ENCODE data around the gene FOXL3. TPM values are rescaled to one million over a fixed set of nuclear protein-coding genes. Genes with fewer than 3 reads are reported as not detected.
"Not testable (repeated sequence)": the region's sequence is repeated elsewhere in the genome, so short reads cannot be mapped to it uniquely, and the experiment has no call there.

The FOXL3 gene
- total RNA-seq, 1 experiment from 2014 or later, result not detected

DNA sequence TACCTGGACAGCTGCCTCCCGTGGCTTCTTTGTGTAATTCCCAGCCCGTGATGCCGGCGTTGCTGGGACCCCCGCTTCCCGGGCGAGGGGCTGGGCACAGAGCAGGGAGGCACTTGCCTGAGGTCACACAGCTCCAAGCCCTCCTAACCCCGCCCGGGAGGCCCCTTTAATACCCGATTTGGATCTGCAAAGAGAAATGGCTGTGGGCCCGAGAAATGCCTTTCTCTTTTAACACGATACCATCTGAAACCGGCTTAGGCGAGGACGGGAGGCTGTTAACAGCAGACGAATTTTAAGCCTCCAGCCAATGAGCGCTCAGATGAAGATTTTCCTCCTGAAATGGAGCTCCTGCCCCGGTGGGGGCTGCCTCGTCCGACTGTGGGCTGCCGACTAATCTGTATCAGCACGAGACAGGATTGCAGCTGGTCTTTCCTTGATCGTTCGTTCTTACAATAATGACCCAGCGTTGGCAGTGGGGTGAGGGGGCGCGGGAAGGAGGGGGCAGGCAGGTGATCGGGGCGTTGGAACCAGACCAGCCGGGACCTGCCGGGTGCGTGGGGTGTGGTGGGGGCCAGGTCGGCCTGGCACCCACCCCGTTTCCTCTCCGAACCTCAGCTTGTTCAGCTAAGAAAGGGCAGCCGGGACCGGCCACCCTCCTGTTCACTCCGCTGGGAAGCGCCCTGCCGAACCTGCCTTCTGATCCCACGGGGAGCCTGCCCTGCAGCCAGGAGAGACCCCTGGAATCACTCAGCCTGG, 36.2 kb upstream of the FOXL3 start:
- in situ Hi-C loops (cut with HindIII; ENCODE audit: low sequenced_read_pairs), result no loop called here
- no peak for DNase-seq (ENCODE audit: low spot score)

DNA sequence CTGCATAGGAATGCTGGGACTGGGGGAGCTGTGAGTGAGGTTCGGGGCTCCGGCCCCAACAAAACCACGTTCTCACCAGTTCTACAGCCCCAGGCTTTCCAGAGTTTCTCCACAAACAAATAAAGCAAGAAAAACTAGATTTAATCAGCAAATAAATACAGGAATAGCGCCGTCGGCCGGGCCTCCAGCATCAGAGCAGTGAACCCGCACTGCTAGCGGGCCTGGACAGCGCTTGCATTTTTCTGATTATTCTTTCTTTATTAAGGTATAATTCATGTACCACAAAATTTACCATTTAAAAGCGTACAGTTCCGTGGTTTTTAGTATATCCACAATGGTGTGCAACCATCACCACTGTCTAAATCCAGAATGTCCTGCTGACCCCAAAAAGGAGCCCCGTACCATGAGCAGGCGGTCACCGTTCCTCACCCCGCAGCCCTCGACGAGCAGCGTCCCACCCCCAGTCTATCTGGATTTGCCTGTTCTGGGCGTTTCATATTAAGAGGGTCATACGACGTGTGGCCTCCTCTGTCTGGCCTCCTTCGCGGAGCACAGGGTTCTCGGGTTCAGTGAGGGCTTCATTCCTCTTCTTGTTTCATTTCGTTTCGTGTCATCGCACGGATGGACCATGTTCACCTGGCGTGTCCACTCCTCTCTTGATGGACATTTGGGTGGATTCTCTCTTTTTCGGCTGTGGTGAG, 35.5 kb upstream of the FOXL3 start:
- in situ Hi-C loops (cut with HindIII; ENCODE audit: low sequenced_read_pairs), result no loop called here
- DNase-seq (ENCODE audit: low spot score), result no peak

GRCh38 chr7:255038-255435, 34.9 kb upstream of the FOXL3 start:
- in situ Hi-C loops (cut with HindIII; ENCODE audit: low sequenced_read_pairs), result no loop called here
- no peak for DNase-seq (ENCODE audit: low spot score)

- DNase-seq (ENCODE audit: low spot score), result no peak
- in situ Hi-C loops (cut with HindIII; ENCODE audit: low sequenced_read_pairs), result no loop called here
Observed at GRCh38 chr7:255721-256361, 34.1 kb upstream of the FOXL3 start.

DNA sequence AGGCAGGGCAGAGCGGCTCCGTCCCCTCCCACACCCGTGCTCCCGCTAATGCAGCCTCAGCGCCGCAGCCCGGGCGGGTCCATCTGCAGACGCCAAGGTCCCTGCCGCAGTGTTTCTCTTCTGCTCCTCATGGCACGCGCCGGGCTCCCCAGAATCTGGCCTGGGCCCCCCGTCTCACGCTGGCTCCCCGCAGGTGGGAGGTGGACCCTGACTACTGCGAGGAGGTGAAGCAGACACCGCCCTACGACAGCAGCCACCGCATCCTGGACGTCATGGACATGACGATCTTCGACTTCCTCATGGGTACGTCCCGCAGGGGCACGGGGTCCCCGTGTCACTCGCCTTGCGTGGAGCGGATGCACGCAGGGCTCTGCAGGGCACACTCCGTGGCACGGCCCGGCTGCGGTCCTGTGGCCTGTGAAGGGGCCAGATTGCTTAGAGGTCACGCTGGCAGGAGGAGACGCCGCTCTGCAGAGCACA, 33.5 kb upstream of the FOXL3 start:
- DNase-seq (ENCODE audit: low spot score), result no peak
- in situ Hi-C loops (cut with HindIII; ENCODE audit: low sequenced_read_pairs), result no loop called here

GRCh38 chr7:256981-257646, 32.9 kb upstream of the FOXL3 start:
- DNase-seq (ENCODE audit: low spot score), result no peak
- in situ Hi-C loops (cut with HindIII; ENCODE audit: low sequenced_read_pairs), result no loop called here

DNA sequence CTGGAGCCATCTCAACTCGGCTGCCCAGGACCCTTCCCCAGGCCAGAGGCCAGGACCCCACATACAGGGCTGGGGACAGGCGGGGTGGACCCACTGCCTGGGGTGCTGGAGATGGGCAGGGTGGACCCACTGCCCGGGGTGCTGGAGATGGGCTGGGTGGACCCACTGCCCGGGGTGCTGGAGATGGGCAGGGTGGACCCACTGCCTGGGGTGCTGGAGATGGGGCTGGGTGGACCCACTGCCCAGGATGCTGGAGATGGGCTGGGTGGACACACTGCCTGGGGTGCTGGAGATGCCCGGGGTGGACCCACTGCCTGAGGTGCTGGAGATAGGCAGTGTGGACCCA, 32.4 kb upstream of the FOXL3 start:
- no peak for DNase-seq (ENCODE audit: low spot score)

DNA sequence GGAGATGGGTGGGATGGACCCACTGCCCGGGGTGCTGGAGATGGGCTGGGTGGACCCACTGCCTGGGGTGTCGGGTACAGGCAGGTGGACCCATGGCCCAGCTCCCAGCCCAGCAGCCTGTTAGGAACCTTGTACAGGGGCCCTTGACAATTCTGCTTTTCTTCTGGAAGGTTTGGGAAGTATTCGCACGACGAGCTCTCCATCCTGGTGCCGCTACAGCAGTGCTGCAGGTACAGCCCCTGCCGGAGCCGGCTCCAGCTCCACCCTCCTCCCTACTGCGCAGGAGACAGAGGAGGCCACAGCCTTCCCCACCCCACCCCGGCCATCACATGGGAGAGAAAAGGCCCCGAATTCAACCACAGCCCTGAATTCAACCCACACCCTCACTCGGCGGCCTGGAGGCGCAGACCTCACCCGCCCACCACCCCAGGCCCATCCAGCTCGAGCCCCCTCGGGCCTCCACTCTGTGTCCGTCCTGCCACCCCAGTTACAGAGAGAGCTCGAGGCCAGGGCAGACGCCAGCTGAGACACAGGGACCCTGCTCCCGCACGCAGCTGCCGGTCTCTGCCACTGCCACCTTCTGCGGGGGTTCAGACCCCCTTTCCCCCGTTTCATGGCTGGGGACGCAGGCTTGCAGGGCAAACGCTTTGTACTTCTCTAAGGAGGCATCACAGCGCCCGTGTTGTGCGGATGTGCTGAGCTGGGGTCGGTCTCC, 31.3 kb upstream of the FOXL3 start:
- in situ Hi-C loops (cut with HindIII; ENCODE audit: low sequenced_read_pairs), result no loop called here
- DNase-seq (ENCODE audit: low spot score), result no peak

More for the DNA sequence above, 32.4 kb upstream of the FOXL3 start:
- in situ Hi-C loops (cut with HindIII; ENCODE audit: low sequenced_read_pairs), result no loop called here

GRCh38 chr7:259191-259505, 30.8 kb upstream of the FOXL3 start:
- DNase-seq (ENCODE audit: low spot score), result no peak
- in situ Hi-C loops (cut with HindIII; ENCODE audit: low sequenced_read_pairs), result no loop called here

GRCh38 chr7:259751-260405, 30.1 kb upstream of the FOXL3 start:
- no peak for DNase-seq (ENCODE audit: low spot score)
- in situ Hi-C loops (cut with HindIII; ENCODE audit: low sequenced_read_pairs), result no loop called here

- DNase-seq (ENCODE audit: low spot score), result no peak
- in situ Hi-C loops (cut with HindIII; ENCODE audit: low sequenced_read_pairs), result no loop called here
Observed at GRCh38 chr7:260441-261281, 29.3 kb upstream of the FOXL3 start.

- no peak for DNase-seq (ENCODE audit: low spot score)
- in situ Hi-C loops (cut with HindIII; ENCODE audit: low sequenced_read_pairs), result no loop called here
Observed at GRCh38 chr7:261341-262250, 28.4 kb upstream of the FOXL3 start.

- in situ Hi-C loops (cut with HindIII; ENCODE audit: low sequenced_read_pairs), result no loop called here
- DNase-seq (ENCODE audit: low spot score), result no peak
Observed at GRCh38 chr7:262251-262572, 27.8 kb upstream of the FOXL3 start.

GRCh38 chr7:262631-263311, 27.2 kb upstream of the FOXL3 start:
- in situ Hi-C loops (cut with HindIII; ENCODE audit: low sequenced_read_pairs); DNase-seq (ENCODE audit: low spot score): not testable (repeated sequence)

DNA sequence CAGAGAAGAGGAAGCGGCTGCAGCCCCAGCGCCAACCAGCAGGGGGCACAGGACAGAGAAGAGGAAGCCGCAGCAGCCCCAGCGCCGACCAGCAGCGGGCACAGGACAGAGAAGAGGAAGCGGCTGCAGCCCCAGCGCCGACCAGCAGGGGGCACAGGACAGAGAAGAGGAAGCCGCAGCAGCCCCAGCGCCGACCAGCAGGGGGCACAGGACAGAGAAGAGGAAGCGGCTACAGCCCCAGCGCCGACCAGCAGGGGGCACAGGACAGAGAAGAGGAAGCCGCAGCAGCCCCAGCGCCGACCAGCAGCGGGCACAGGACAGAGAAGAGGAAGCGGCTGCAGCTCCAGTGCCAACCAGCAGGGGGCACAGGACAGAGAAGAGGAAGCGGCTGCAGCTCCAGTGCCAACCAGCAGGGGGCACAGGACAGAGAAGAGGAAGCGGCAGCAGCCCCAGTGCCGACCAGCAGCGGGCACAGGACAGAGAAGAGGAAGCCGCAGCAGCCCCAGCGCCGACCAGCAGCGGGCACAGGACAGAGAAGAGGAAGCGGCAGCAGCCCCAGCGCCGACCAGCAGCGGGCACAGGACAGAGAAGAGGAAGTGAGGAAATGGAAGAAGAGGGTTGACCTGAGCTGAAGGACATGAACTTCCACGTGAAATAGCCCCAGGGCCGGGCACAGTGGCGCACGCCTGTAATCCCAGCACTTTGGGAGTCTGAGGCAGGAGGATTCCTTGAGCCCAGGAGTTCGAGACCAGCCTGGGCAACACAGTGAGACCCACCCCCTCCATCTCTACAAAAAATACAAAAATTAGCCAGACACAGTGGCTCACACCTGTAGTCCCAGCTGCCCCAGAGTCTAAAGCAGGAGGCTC, 26.3 kb upstream of the FOXL3 start:
- in situ Hi-C loops (cut with HindIII; ENCODE audit: low sequenced_read_pairs); DNase-seq (ENCODE audit: low spot score): not testable (repeated sequence)

Measured in G401 (cell line).